GM12892 (cell line): ENCODE data around the gene DENND5B.

Experiments
- POLR2A ChIP-seq: IDR thresholded peaks from 2 replicates; pipeline ENCODE4 v1.6.1; 2011; ENCODE audit warnings: low read depth, low read length, control low read depth
- POLR2AphosphoS5 ChIP-seq: IDR thresholded peaks from 2 replicates; pipeline ENCODE4 v1.6.1; 2011; ENCODE audit warnings: low read depth, low read length, control low read depth

DNA sequence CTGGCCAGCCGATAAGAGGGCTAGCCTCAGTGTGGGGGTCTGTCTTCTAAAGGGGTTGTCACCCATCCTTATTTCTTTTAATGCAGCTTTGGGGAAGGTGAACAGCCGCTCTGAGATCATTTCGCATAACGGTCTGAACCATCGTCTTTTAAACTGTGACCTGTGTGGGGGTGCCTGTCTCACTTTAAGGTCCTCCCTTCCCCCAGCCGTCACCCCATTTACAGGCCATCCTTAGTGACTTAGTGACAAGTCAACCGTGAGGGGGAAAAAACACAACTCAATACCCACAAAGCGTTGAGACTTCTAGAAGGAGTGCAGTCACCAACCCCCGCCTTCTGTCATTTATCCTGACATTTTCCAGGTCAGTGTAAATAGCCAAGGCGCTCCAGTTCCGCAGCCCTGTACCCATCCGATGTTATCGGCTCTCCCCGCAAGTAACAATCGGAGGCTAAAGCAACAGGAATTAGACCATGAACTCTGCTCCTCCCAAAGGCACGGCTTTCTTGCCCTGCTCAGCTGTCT is 505 bp upstream of the DENND5B start:
- TF ChIP-seq POLR2A (no peak), POLR2AphosphoS5 (no peak)
